ENCODE measurements around the gene RASSF4.

Gene RASSF4

DNA sequence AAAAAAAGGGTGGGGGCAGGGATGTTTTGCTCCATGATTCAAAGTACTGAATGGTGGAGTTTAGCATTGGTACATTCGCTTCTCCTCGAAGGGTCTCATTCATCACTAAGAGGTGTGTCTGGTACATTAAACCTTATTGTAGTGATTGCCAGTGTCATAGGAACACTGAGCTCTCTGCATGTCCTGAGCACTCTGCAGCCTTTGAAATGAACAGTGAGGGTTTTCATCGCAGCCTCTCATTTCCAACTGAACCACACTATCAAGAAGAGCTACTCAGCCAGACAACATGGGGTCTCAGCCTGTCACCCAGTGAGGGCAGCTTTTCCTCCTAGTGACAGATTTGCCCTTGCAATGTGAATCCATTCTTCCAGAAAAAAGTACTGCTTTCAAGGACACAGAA is 26.6 kb downstream of the RASSF4 start:
- no peak for DNase-seq (ENCODE audit: low spot score)
- in situ Hi-C loops (cut with MboI; ENCODE audit: low sequenced_read_pairs, unreplicated experiment): no loop called here
- TF ChIP-seq, protein P1, sequence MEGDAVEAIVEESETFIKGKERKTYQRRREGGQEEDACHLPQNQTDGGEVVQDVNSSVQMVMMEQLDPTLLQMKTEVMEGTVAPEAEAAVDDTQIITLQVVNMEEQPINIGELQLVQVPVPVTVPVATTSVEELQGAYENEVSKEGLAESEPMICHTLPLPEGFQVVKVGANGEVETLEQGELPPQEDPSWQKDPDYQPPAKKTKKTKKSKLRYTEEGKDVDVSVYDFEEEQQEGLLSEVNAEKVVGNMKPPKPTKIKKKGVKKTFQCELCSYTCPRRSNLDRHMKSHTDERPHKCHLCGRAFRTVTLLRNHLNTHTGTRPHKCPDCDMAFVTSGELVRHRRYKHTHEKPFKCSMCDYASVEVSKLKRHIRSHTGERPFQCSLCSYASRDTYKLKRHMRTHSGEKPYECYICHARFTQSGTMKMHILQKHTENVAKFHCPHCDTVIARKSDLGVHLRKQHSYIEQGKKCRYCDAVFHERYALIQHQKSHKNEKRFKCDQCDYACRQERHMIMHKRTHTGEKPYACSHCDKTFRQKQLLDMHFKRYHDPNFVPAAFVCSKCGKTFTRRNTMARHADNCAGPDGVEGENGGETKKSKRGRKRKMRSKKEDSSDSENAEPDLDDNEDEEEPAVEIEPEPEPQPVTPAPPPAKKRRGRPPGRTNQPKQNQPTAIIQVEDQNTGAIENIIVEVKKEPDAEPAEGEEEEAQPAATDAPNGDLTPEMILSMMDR (IDR thresholded peaks at IDR 0.05; ENCODE audit: borderline replicate concordance, control extremely low read depth, extremely low read depth, insufficient read depth, missing control alignments): no peak

DNA sequence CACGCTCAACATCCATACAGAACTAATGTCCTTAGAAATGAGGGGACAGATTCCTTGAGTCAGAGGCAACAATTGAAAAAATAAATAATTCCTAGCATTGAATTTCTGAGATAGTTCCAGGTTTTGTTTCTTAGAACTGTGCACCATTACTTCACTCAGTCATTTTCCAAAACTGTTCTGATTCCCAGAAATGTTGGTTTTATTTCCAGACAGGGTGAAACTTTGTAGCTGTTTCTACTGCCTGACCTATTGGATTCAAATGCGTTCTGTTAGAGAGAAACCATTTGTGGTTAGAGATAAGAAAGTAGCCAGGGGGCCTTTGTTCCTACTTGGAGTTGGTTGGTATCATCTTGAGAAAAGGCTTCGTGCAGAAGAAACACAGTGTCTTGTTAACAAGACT is 27.1 kb downstream of the RASSF4 start:
- TF ChIP-seq, protein P1 (IDR thresholded peaks at IDR 0.05; ENCODE audit: borderline replicate concordance, control extremely low read depth, extremely low read depth, insufficient read depth, missing control alignments): no peak
- in situ Hi-C loops (cut with MboI; ENCODE audit: low sequenced_read_pairs, unreplicated experiment): no loop called here
- DNase-seq (ENCODE audit: low spot score): no peak

DNA sequence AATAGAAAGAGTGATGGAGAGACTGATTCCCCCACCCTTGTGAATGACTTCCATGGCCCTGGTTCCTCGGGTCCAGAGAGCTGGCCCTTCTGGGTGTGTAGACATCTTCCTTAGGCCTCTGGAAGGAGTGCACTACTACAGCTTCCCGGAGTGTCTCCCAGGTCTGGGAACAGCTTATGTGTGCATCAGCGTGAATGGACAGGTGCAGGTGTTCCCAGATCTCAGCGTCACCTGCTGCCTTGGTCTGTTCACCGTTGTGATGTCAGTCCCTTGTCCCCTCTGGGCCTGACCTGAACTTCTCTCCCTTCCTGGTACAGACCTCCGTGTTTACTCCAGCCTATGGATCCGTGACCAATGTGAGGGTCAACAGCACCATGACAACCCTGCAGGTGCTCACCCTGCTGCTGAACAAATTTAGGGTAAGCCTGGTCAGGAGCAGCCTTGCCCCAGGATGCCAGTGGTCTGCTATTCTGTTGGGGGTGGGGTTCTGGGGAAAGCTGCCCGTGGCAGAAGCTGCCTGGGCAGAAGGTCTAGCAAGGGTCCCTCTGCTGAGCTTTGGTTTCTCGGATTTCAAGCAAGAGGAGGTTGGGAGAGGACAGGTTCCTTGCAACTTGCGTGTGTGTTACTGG is 29.5 kb downstream of the RASSF4 start:
- in situ Hi-C loops (cut with MboI; ENCODE audit: low sequenced_read_pairs, unreplicated experiment): no loop called here
- TF ChIP-seq, protein P1 (IDR thresholded peaks at IDR 0.05; ENCODE audit: borderline replicate concordance, control extremely low read depth, extremely low read depth, insufficient read depth, missing control alignments): no peak
- no peak for DNase-seq (ENCODE audit: low spot score)

DNA sequence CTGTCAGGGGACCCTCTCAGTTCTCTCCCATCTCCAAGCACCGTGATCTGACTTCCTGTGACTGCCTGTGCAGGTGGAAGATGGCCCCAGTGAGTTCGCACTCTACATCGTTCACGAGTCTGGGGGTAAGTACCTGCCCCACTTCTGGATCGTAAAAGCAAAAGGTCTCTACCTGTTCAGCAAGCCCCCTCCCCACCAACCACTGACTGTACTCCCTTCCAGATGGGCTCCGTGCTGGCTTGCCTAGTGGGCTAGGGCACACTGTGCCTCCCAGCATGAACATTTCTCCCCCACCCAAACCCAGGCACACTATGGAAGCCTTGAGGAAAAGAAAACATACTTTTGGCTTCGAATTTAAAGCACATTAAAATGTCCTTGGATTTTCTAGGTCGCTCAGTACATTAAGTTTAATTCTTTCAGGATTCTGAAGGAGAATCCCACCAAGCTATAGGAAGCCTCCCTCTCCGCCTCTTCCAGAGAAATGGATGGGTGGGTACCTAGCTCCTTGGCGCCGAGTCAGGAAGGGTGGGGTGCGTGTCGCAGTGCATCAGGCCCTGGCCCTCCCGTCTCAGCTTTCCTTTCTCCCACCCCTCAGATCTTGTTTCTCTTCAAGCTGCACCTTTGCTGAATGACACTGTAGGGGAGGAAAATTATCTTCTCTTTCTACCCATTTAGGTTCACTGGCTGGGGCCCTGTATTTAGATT is 30.1 kb downstream of the RASSF4 start:
- in situ Hi-C loops (cut with MboI; ENCODE audit: low sequenced_read_pairs, unreplicated experiment): no loop called here
- TF ChIP-seq, protein P1 (IDR thresholded peaks at IDR 0.05; ENCODE audit: borderline replicate concordance, control extremely low read depth, extremely low read depth, insufficient read depth, missing control alignments): no peak
- no peak for DNase-seq (ENCODE audit: low spot score)

DNA sequence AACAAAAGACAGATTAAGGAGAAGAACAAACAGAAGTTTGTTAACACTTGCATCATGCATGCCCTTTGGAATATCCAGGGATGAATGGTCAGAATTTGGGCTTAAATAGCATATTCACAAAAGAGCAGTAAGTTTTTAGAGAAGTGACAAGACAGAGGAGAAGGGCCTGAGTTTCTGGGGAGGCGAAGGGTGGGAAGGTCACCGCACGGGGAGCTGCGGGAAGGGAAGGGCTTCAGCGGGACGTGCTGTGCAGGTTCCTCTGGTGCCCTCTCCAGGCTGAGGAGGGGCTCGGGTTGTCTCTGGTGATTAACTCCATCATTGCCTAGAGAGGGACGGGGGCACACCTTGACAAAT is 30.7 kb downstream of the RASSF4 start:
- TF ChIP-seq, protein P1 (IDR thresholded peaks at IDR 0.05; ENCODE audit: borderline replicate concordance, control extremely low read depth, extremely low read depth, insufficient read depth, missing control alignments): peak; percentile 9
- in situ Hi-C loops (cut with MboI; ENCODE audit: low sequenced_read_pairs, unreplicated experiment): no loop called here
- DNase-seq (ENCODE audit: low spot score): no peak

DNA sequence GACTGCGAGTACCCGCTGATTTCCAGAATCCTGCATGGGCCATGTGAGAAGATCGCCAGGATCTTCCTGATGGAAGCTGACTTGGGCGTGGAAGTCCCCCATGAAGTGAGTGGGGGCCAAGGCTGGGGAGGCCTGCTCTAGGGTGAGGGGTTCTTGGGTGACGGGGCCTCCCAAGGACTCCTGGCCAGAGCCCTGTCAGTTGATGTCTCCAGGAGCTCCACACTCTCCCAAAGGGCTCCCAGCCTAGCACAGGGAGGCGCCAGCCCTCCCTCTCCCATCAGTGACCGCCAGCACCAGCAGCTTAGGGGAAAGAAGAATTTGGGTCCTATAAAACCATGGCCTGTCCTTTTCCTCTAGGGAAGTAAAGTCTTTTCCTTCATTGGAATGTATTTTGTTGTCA is 31.4 kb downstream of the RASSF4 start:
- in situ Hi-C loops (cut with MboI; ENCODE audit: low sequenced_read_pairs, unreplicated experiment): no loop called here
- DNase-seq (ENCODE audit: low spot score): no peak
- TF ChIP-seq, protein P1 (IDR thresholded peaks at IDR 0.05; ENCODE audit: borderline replicate concordance, control extremely low read depth, extremely low read depth, insufficient read depth, missing control alignments): no peak

All from GM13976 (cell line).